ENCODE data around the gene PRND. TPM values are rescaled to one million over a fixed set of nuclear protein-coding genes. Genes with fewer than 3 reads are reported as not detected.

The PRND gene
- total RNA-seq, 1 donor from 2014 or later = not detected

GRCh38 chr20:4728120-4728760 is 6.5 kb downstream of the PRND start:
- H3K4me3 ChIP-seq = no peak overlapping the region
- no peak overlapping the region for H3K27ac ChIP-seq
- H3K4me1 ChIP-seq = no peaks in the 10 kb centered on the region
- no peaks in the 10 kb centered on the region for H3K36me3 ChIP-seq
- intact Hi-C loops (cut with DNase I) = no loop called here
- H3K9me3 ChIP-seq = no peaks in the 10 kb centered on the region
- TF ChIP-seq CTCF (IDR thresholded peaks at IDR 0.05) = no peak
- no peak for DNase-seq (ENCODE audit: low spot score in 2 of 2)
- H3K27me3 ChIP-seq = no peaks in the 10 kb centered on the region

- intact Hi-C loops (cut with DNase I) = no loop called here
- DNase-seq (ENCODE audit: low spot score in 2 of 2) = no peak
- TF ChIP-seq CTCF (IDR thresholded peaks at IDR 0.05) = no peak
- Histone ChIP-seq H3K9me3 (no peaks in the 10 kb centered on the region), H3K4me3 (no peak overlapping the region), H3K4me1 (no peaks in the 10 kb centered on the region), H3K36me3 (no peaks in the 10 kb centered on the region), H3K27me3 (no peaks in the 10 kb centered on the region), H3K27ac (no peak overlapping the region)
Measured at GRCh38 chr20:4729265-4729664, 7.6 kb downstream of the PRND start.

- DNase-seq (ENCODE audit: low spot score in 2 of 2) = no peak
- intact Hi-C loops (cut with DNase I) = no loop called here
- no peaks in the 10 kb centered on the region for H3K4me1 ChIP-seq
- no peaks in the 10 kb centered on the region for H3K9me3 ChIP-seq
- H3K36me3 ChIP-seq = no peaks in the 10 kb centered on the region
- no peak overlapping the region for H3K27ac ChIP-seq
- H3K27me3 ChIP-seq = no peaks in the 10 kb centered on the region
- no peak for TF ChIP-seq CTCF (IDR thresholded peaks at IDR 0.05)
- no peak overlapping the region for H3K4me3 ChIP-seq
Measured at GRCh38 chr20:4730780-4731179, 9.1 kb downstream of the PRND start.

GRCh38 chr20:4736875-4737274 is 15.2 kb downstream of the PRND start:
- TF ChIP-seq CTCF (IDR thresholded peaks at IDR 0.05) = no peak
- no peak overlapping the region for H3K4me3 ChIP-seq
- intact Hi-C loops (cut with DNase I) = no loop called here
- no peak for DNase-seq (ENCODE audit: low spot score in 2 of 2)
- no peak overlapping the region for H3K27ac ChIP-seq
- no peaks in the 10 kb centered on the region for H3K27me3 ChIP-seq
- no peaks in the 10 kb centered on the region for H3K9me3 ChIP-seq
- H3K36me3 ChIP-seq = no peaks in the 10 kb centered on the region
- no peaks in the 10 kb centered on the region for H3K4me1 ChIP-seq

- H3K27ac ChIP-seq = no peak overlapping the region
- TF ChIP-seq CTCF (IDR thresholded peaks at IDR 0.05) = no peak
- H3K9me3 ChIP-seq = no peaks in the 10 kb centered on the region
- intact Hi-C loops (cut with DNase I) = no loop called here
- H3K27me3 ChIP-seq = no peaks in the 10 kb centered on the region
- no peaks in the 10 kb centered on the region for H3K36me3 ChIP-seq
- no peaks in the 10 kb centered on the region for H3K4me1 ChIP-seq
- no peak overlapping the region for H3K4me3 ChIP-seq
- DNase-seq (ENCODE audit: low spot score in 2 of 2) = no peak
Measured at GRCh38 chr20:4737857-4738627, 16.3 kb downstream of the PRND start.

Measured in ascending aorta (tissue), 2 donors.